ENCODE data around the gene NTM. TPM values are rescaled to one million over a fixed set of nuclear protein-coding genes. Genes with fewer than 3 reads are reported as not detected.

Gene NTM
- polyA plus RNA-seq, 1 experiment = 33.6 TPM

DNA sequence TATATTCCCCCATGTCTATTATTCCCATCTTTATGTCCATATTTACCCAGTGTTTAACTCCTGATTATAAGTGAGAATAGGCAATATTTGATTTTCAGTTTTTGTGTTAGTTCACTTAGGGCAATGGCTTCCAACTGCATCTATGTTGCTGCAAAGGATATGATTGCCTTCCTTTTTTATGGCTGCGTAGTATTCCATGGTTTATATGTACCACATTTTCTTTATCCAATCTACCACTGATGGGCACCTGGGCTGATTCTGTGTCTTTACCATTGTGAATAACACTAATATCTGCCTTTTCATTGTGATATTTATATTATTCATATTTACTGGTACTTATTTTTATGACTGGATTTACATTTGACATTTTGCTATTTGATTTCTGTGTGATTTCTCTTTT lies 649.6 kb downstream of the NTM start:
- TF ChIP-seq, protein P1, sequence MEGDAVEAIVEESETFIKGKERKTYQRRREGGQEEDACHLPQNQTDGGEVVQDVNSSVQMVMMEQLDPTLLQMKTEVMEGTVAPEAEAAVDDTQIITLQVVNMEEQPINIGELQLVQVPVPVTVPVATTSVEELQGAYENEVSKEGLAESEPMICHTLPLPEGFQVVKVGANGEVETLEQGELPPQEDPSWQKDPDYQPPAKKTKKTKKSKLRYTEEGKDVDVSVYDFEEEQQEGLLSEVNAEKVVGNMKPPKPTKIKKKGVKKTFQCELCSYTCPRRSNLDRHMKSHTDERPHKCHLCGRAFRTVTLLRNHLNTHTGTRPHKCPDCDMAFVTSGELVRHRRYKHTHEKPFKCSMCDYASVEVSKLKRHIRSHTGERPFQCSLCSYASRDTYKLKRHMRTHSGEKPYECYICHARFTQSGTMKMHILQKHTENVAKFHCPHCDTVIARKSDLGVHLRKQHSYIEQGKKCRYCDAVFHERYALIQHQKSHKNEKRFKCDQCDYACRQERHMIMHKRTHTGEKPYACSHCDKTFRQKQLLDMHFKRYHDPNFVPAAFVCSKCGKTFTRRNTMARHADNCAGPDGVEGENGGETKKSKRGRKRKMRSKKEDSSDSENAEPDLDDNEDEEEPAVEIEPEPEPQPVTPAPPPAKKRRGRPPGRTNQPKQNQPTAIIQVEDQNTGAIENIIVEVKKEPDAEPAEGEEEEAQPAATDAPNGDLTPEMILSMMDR (IDR thresholded peaks at IDR 0.05; ENCODE audit: insufficient read depth, low read depth, low read length) = no peak
- POLR2A ChIA-PET = no interaction called here
- no peaks in the 10 kb centered on the region for H3K27me3 ChIP-seq (ENCODE audit: control insufficient read depth, insufficient read depth, low read length)

DNA sequence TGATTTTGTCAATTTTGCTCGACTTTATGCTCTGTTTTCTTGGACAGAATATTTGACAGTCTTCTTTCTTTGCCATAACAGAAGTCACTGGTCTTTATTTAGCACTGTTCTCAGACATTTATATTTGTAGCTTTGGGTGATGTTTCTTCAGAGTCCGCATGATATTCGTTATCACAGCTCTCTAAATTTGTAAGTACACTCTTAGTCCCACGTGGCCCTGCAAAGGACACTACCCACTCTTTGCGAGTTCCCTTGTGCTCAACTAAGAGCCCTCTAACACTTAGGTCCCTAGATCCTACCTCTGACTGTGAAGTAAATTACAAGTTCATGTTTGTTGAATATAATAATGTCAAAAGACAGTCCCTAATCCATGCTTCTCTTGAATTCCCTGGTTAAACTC lies 651.9 kb downstream of the NTM start:
- no peak for DNase-seq (ENCODE audit: low read depth)
- POLR2A ChIA-PET = interaction anchor here (0.5 kb wide), 1 partner anchor 24 kb away, joined by 7 read pairs; no protein-coding TSS in a partner anchor

More for the DNA sequence above, 649.6 kb downstream of the NTM start:
- H3K4me3 ChIP-seq (ENCODE audit: low read depth, low read length) = no peak overlapping the region
- CTCF ChIA-PET = interaction anchor here (1.0 kb wide), 1 partner anchor 22 kb away, joined by 3 read pairs; no protein-coding TSS in a partner anchor
- DNase-seq (ENCODE audit: low read depth) = no peak
- H3K36me3 ChIP-seq (ENCODE audit: control insufficient read depth, insufficient read depth, low read length) = no peaks in the 10 kb centered on the region

DNA sequence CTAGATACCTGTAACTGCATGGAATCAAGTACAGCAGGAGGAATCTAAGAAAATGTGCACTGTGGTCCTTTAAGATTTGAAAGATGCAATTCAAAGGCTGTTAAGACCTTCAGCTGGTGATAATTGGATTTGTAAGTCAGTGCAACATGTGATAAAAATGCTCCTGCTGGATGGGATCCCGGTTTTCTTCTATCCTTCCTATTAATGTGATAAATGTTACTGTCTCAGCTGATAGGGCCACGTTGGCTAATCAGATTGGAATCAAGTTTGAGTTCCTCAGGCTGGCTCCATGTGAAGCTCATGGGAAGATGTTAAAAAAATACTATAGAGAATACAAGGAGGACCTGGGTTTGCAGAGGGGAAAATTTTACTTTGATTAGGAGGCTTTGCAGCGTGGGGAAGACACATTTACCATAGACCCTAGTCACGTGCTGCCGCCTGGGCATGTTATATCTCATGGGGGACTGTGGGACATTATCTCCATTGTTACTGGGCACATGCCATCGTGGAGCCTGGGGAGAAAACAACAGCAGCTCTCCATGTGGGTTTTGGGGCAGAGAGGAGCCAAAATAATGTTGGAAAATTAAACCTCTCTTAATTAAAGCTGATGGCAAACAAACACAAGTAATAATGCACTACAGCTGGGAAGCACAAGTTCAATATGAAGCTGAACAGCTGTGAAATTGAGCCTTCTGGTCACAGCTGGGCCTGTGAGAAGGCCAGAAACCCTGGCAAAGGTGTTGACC lies 652.5 kb downstream of the NTM start:
- ChIA-PET POLR2A (no interaction called here), CTCF (interaction anchor here (1.2 to 1.4 kb wide), 2 partner anchors 13 to 108 kb away, joined by 3 read pairs; no protein-coding TSS in a partner anchor)
- TF ChIP-seq, protein P1 (IDR thresholded peaks at IDR 0.05; ENCODE audit: insufficient read depth, low read depth, low read length) = no peak
- Histone ChIP-seq H3K4me3 (ENCODE audit: low read depth, low read length) (no peak overlapping the region), H3K36me3 (ENCODE audit: control insufficient read depth, insufficient read depth, low read length) (no peaks in the 10 kb centered on the region), H3K27me3 (ENCODE audit: control insufficient read depth, insufficient read depth, low read length) (no peaks in the 10 kb centered on the region)
- peak; percentile 31 for DNase-seq (ENCODE audit: low read depth)

More for the DNA sequence above, 651.9 kb downstream of the NTM start:
- Histone ChIP-seq H3K27me3 (ENCODE audit: control insufficient read depth, insufficient read depth, low read length) (no peaks in the 10 kb centered on the region), H3K4me3 (ENCODE audit: low read depth, low read length) (no peak overlapping the region), H3K36me3 (ENCODE audit: control insufficient read depth, insufficient read depth, low read length) (no peaks in the 10 kb centered on the region)
- TF ChIP-seq, protein P1 (IDR thresholded peaks at IDR 0.05; ENCODE audit: insufficient read depth, low read depth, low read length) = no peak
- CTCF ChIA-PET = interaction anchor here (1.2 to 1.4 kb wide), 2 partner anchors 12 to 108 kb away, joined by 3 read pairs; no protein-coding TSS in a partner anchor

DNA sequence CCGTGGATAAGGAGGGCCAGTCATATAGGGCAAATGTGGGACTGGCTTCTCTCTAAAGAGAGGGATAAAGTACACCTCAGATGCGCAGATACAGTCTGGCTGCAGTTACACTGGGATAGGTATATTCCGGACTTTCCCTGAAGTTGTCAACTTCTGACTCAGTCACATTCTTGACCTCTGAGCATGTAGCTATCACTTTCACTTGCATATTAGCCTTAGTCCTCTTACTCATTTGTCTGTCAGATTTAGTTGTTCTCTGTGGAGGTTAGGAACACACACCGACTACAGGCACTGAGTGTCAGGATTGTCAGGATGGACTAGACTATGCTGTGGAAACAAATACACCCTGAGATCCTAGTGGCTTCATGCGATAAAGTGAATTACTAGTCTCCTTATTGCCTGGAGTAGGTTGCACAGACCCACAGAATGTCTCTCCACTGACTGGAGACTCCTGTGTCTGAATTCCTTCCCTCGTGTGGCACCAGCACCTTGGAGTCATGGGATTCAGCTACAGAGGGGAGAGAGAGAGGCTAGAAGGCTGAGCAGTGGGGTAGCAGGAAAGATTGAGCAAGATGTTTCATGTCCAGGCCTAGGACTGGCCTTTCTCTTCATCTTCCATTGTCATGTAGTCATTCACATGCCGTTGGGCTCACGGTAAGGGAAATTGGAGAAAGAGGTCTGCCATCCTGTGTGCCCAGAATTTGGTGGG lies 654.3 kb downstream of the NTM start:
- TF ChIP-seq, protein P1 (IDR thresholded peaks at IDR 0.05; ENCODE audit: insufficient read depth, low read depth, low read length) = no peak
- CTCF ChIA-PET = no interaction called here
- no peak overlapping the region for H3K4me3 ChIP-seq (ENCODE audit: low read depth, low read length)
- POLR2A ChIA-PET = interaction anchor here (0.6 kb wide), 1 partner anchor 31 kb away, joined by 4 read pairs; no protein-coding TSS in a partner anchor
- H3K27me3 ChIP-seq (ENCODE audit: control insufficient read depth, insufficient read depth, low read length) = no peaks in the 10 kb centered on the region
- DNase-seq (ENCODE audit: low read depth) = peak; percentile 14
- H3K36me3 ChIP-seq (ENCODE audit: control insufficient read depth, insufficient read depth, low read length) = no peaks in the 10 kb centered on the region

DNA sequence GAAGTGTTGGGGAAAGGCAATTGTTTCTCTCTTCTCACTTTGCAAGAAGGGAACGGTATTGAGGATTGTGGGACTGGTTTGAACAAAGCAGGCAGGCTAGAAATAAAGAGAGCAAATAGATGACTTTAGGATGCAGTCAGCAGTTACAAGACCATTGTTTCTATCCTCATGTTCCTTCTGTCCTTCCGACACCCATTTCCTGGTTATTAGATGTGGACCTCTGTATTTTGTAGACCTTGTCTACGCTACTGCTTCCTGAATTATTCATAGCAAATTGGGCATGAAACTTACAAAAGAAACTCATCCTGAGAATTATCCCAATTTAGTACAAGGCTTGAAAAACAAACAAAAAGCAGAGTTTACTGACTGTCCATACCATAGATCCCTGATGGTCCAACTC lies 656.3 kb downstream of the NTM start:
- no peaks in the 10 kb centered on the region for H3K36me3 ChIP-seq (ENCODE audit: control insufficient read depth, insufficient read depth, low read length)
- ChIA-PET POLR2A (no interaction called here), CTCF (no interaction called here)
- H3K27me3 ChIP-seq (ENCODE audit: control insufficient read depth, insufficient read depth, low read length) = no peaks in the 10 kb centered on the region
- DNase-seq (ENCODE audit: low read depth) = no peak
- TF ChIP-seq, protein P1 (IDR thresholded peaks at IDR 0.05; ENCODE audit: insufficient read depth, low read depth, low read length) = no peak
- no peak overlapping the region for H3K4me3 ChIP-seq (ENCODE audit: low read depth, low read length)

Data from BJ (cell line).